Vagina (tissue), 2 donors: Measurements from ENCODE around the gene PHACTR2. TPM values are rescaled to one million over a fixed set of nuclear protein-coding genes. Genes with fewer than 3 reads are reported as not detected.

Experiments used
- DNase-seq, 2 donors: peaks; one replicate each; pipeline ENCODE4 v3.0.0-alpha.2; 2017; ENCODE audit errors: extremely low spot score in 2 of 2
- H3K27ac ChIP-seq: fragments of 200-600 bp; sonication (generic); one replicate; pipeline ENCODE4 v1.5.1; 2019
- H3K27me3 ChIP-seq: fragments of 200-600 bp; sonication (generic); one replicate; pipeline ENCODE4 v1.5.1; 2019
- H3K36me3 ChIP-seq, 2 donors: fragments of 200-600 bp; sonication (generic); one replicate each; pipeline ENCODE4 v1.5.1; 2017 to 2019
- H3K4me1 ChIP-seq: fragments of 200-600 bp; sonication (generic); one replicate; pipeline ENCODE4 v1.5.1; 2019
- H3K4me3 ChIP-seq, 2 donors: fragments of 200-600 bp; sonication (generic); 1 replicate in 1 of 2; 2 replicates in 1 of 2; pipeline ENCODE4 v1.5.1; 2016 to 2019
- H3K9me3 ChIP-seq: fragments of 200-600 bp; sonication (generic); one replicate; pipeline ENCODE4 v1.5.1; 2019
- CTCF ChIP-seq, 3 experiments: fragments of 450-650 bp in 2 of 3; fragments of 200-600 bp in 1 of 3; sonication (generic) in 1 of 3; IDR thresholded peaks; one replicate each; pipeline ENCODE4 v1.5.1; 2017 to 2019; ENCODE audit warnings: antibody characterized with exemption in 3 of 3, mild to moderate bottlenecking in 2 of 3, moderate library complexity in 2 of 3
- POLR2A ChIP-seq, 2 donors: fragments of 450-650 bp; IDR thresholded peaks; one replicate each; pipeline ENCODE4 v1.6.1; 2017; ENCODE audit warnings: antibody characterized with exemption in 2 of 2, mild to moderate bottlenecking in 2 of 2, moderate library complexity in 2 of 2
- POLR2AphosphoS5 ChIP-seq, 2 donors: sonication (generic); formaldehyde crosslinking; IDR thresholded peaks; one replicate each; pipeline ENCODE4 v1.9.0; 2017; ENCODE audit warnings: antibody characterized with exemption in 2 of 2, mild to moderate bottlenecking in 2 of 2, low read depth in 1 of 2; ENCODE audit not compliant: insufficient read depth in 1 of 2
- intact Hi-C: fragments of 100-400 bp; cut with DNase I; formaldehyde crosslinking; loops from one replicate; pipeline ENCODE4 v1.15.1; 2023
- total RNA-seq: library from RNA; depleted of rRNA; stranded (reverse); fragments of >200 nt; gene quantifications from one replicate; pipeline ENCODE4 v1.2.3, GENCODE V29; 2016

PHACTR2 gene
- total RNA-seq, 1 donor from 2014 or later = 61.6 TPM

GRCh38 chr6:143682805-143683204 is 5.0 kb downstream of the PHACTR2 start:
- Histone ChIP-seq H3K9me3 (no peaks in the 10 kb centered on the region), H3K4me1 (peaks cover 14% of the 10 kb centered on the region), H3K36me3 (no peaks in the 10 kb centered on the region), H3K27me3 (no peaks in the 10 kb centered on the region), H3K27ac (no peak overlapping the region), H3K4me3 (no peak overlapping the region)
- TF ChIP-seq POLR2AphosphoS5 (IDR thresholded peaks at IDR 0.05; ENCODE audit: insufficient read depth in 1 of 2, low read depth in 1 of 2) (no peak), POLR2A (IDR thresholded peaks at IDR 0.05) (no peak), CTCF (IDR thresholded peaks at IDR 0.05) (no peak)
- intact Hi-C loops = no loop called here
- DNase-seq = no peak

GRCh38 chr6:143684486-143684885 is 6.7 kb downstream of the PHACTR2 start:
- TF ChIP-seq POLR2AphosphoS5 (IDR thresholded peaks at IDR 0.05; ENCODE audit: insufficient read depth in 1 of 2, low read depth in 1 of 2) = no peak
- no peak for TF ChIP-seq POLR2A (IDR thresholded peaks at IDR 0.05)
- TF ChIP-seq CTCF (IDR thresholded peaks at IDR 0.05) = no peak

DNA sequence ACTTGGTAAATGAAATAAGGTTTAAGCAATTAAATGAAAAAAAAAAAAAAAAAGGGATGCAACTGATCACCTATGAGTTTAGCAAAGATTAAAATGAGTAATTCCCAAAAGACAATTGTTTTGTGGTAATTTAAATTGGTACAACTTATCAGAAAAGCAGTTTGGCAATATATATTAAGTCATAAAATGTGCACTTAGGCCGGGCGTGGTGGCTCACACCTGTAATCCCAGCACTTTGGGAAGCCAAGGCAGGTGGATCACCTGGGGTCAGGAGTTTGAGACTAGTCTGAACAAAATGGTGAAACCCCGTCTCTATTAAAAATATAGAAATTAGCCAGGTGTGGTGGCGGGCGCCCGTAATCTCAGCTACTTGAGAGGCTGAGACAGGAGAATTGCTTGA is 7.9 kb downstream of the PHACTR2 start:
- no peak for DNase-seq
- intact Hi-C loops = no loop called here
- Histone ChIP-seq H3K27ac (no peak overlapping the region), H3K4me3 (no peak overlapping the region), H3K4me1 (peaks cover 5% of the 10 kb centered on the region), H3K27me3 (no peaks in the 10 kb centered on the region), H3K36me3 (no peaks in the 10 kb centered on the region), H3K9me3 (no peaks in the 10 kb centered on the region)
- no peak for TF ChIP-seq POLR2AphosphoS5 (IDR thresholded peaks at IDR 0.05; ENCODE audit: insufficient read depth in 1 of 2, low read depth in 1 of 2)
- no peak for TF ChIP-seq CTCF (IDR thresholded peaks at IDR 0.05)
- no peak for TF ChIP-seq POLR2A (IDR thresholded peaks at IDR 0.05)

More at GRCh38 chr6:143684486-143684885, 6.7 kb downstream of the PHACTR2 start:
- Histone ChIP-seq H3K27me3 (no peaks in the 10 kb centered on the region), H3K4me3 (no peak overlapping the region), H3K27ac (no peak overlapping the region), H3K4me1 (peaks cover 9% of the 10 kb centered on the region), H3K36me3 (no peaks in the 10 kb centered on the region), H3K9me3 (no peaks in the 10 kb centered on the region)
- intact Hi-C loops = no loop called here
- DNase-seq = no peak

- no peak overlapping the region for H3K4me3 ChIP-seq
- no peaks in the 10 kb centered on the region for H3K27me3 ChIP-seq
- peak overlapping the region; percentile 17 for H3K27ac ChIP-seq
- no peaks in the 10 kb centered on the region for H3K4me1 ChIP-seq
- no peaks in the 10 kb centered on the region for H3K36me3 ChIP-seq
- no peak for DNase-seq
- intact Hi-C loops = no loop called here
- TF ChIP-seq POLR2AphosphoS5 (IDR thresholded peaks at IDR 0.05; ENCODE audit: insufficient read depth in 1 of 2, low read depth in 1 of 2) (no peak), CTCF (IDR thresholded peaks at IDR 0.05) (no peak), POLR2A (IDR thresholded peaks at IDR 0.05) (no peak)
- H3K9me3 ChIP-seq = no peaks in the 10 kb centered on the region
These were observed 9.8 kb downstream of the PHACTR2 start for GRCh38 chr6:143687591-143687990.

DNA sequence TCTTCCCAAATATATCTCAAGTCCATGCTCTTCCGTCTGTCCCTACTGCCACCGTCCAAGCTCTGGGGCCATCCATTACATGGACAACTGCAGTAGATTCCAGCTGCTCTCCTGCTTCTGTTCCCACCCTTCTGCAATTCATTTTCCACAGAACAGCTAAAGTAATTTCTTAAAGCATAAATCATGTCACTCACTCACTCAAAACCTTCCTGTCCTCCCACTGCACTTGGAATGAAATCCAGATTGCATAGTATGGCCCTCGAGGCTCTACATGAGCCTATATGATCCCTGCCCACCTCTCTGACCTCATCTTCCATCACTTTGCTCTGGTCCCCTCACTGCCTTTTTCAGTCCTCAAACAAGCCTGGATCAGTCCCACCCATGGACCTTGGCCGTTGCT is 10.9 kb downstream of the PHACTR2 start:
- TF ChIP-seq CTCF (IDR thresholded peaks at IDR 0.05) (no peak), POLR2A (IDR thresholded peaks at IDR 0.05) (no peak), POLR2AphosphoS5 (IDR thresholded peaks at IDR 0.05; ENCODE audit: insufficient read depth in 1 of 2, low read depth in 1 of 2) (no peak)
- no peaks in the 10 kb centered on the region for H3K9me3 ChIP-seq
- no peaks in the 10 kb centered on the region for H3K27me3 ChIP-seq
- no peak for DNase-seq
- no peaks in the 10 kb centered on the region for H3K36me3 ChIP-seq
- intact Hi-C loops = no loop called here
- H3K27ac ChIP-seq = no peak overlapping the region
- H3K4me1 ChIP-seq = no peaks in the 10 kb centered on the region
- no peak overlapping the region for H3K4me3 ChIP-seq
